Neutrophil (primary cell): Measurements from ENCODE around the gene GPR156.

Source experiments
- H3K27ac ChIP-seq: fragments of 200-600 bp; sonication (generic); 2 replicates; pipeline ENCODE4 v1.5.1; 2016; ENCODE audit warnings: mild to moderate bottlenecking, moderate library complexity
- H3K27me3 ChIP-seq: fragments of 200-600 bp; sonication (generic); 2 replicates; pipeline ENCODE4 v1.6.0; 2016; ENCODE audit warnings: mild to moderate bottlenecking
- H3K36me3 ChIP-seq: fragments of 200-600 bp; sonication (generic); 2 replicates; pipeline ENCODE4 v1.5.1; 2017
- H3K4me1 ChIP-seq, 2 experiments: fragments of 200-600 bp in 1 of 2; sonication (generic) in 1 of 2; 1 replicate in 1 of 2; 2 replicates in 1 of 2; pipeline versions ENCODE4 v1.5.1 to v1.6.1; 2013 to 2016; ENCODE audit warnings: low read depth in 1 of 2, low read length in 1 of 2, mild to moderate bottlenecking in 1 of 2, moderate library complexity in 1 of 2; ENCODE audit not compliant: control insufficient read depth in 1 of 2, insufficient read depth in 1 of 2
- H3K4me3 ChIP-seq, 2 experiments: fragments of 200-600 bp in 1 of 2; sonication (generic) in 1 of 2; 1 replicate in 1 of 2; 2 replicates in 1 of 2; pipeline ENCODE4 v1.5.1; 2013 to 2016; ENCODE audit warnings: low read depth in 1 of 2, low read length in 1 of 2, mild to moderate bottlenecking in 1 of 2, moderate library complexity in 1 of 2
- H3K9me3 ChIP-seq: fragments of 200-600 bp; sonication (generic); 2 replicates; pipeline ENCODE4 v1.5.1; 2016
- TF ChIP-seq, protein P1 (sequence below): fragments of 200-600 bp; sonication (generic); IDR thresholded peaks from 2 replicates; pipeline ENCODE4 v1.5.1; 2016; ENCODE audit warnings: antibody characterized with exemption

The GPR156 gene

DNA sequence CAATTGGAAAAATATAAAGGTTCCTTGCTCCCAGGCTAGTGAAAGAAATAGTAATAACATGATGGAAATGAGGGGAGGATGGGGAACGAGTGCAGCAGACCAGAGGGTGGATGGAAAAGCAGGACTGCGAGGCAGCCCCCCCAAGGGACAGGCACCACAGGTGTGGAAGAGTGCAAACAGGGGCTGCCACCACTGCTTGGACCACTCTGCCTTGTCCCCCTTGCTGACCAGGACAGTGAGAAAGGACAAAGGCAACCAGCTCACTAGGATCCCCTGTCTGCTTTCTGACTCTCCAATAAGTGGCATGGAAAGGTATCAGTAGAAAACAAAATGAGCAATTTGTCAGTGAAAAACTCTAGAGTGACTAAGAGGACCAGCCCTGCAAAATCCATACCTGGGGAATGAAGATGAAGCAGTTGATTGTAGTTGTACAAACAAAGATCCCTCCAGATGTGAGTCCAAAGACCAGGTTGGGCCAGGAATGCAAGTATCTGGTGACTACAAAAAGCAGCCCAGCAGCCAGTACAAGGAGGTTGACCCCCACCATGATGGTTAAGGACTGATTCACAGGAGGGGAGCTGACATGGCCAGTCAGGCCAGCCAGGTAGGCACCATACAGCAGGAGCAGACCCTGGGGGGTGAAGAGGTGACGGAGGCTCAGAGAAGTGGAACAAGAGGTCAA is 104.2 kb downstream of the GPR156 start:
- Histone ChIP-seq H3K4me1 (peaks cover 0 to 7% of the 10 kb centered on the region in 2 experiments), H3K9me3 (no peaks in the 10 kb centered on the region), H3K27ac (no peak overlapping the region), H3K36me3 (no peaks in the 10 kb centered on the region), H3K4me3 (no peak overlapping the region), H3K27me3 (no peaks in the 10 kb centered on the region)
- TF ChIP-seq, protein P1, sequence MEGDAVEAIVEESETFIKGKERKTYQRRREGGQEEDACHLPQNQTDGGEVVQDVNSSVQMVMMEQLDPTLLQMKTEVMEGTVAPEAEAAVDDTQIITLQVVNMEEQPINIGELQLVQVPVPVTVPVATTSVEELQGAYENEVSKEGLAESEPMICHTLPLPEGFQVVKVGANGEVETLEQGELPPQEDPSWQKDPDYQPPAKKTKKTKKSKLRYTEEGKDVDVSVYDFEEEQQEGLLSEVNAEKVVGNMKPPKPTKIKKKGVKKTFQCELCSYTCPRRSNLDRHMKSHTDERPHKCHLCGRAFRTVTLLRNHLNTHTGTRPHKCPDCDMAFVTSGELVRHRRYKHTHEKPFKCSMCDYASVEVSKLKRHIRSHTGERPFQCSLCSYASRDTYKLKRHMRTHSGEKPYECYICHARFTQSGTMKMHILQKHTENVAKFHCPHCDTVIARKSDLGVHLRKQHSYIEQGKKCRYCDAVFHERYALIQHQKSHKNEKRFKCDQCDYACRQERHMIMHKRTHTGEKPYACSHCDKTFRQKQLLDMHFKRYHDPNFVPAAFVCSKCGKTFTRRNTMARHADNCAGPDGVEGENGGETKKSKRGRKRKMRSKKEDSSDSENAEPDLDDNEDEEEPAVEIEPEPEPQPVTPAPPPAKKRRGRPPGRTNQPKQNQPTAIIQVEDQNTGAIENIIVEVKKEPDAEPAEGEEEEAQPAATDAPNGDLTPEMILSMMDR: no peak

DNA sequence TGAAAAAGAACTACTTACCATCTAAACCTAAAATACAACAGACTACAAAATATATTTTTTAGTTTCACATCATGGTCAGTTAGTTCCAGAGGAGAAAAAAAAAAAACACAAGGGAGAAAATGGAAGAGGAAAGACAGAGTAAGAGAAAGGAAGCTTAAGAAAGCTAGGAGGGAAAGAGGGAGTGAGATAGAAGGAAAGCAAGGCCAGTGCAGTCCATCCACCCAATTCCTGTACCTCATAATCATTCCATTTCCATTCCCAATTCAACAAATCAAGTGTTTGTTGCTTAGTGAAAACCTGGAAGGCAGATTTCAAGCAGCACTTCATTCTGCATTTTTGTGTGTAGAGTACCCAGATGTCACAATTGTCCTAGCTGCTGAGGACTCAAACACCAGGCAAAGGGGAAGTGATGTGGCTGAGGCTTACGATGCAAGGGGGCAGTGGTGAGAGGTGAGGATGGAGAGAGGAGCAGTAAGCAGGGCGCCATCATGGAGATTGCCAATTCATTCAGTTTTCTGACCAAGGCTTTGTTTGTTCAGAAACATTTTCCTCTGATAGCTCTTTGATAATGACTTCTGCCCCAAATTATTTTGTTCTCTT is 107.2 kb downstream of the GPR156 start:
- Histone ChIP-seq H3K27me3 (no peaks in the 10 kb centered on the region), H3K27ac (no peak overlapping the region), H3K36me3 (no peaks in the 10 kb centered on the region), H3K4me1 (peaks cover 0 to 7% of the 10 kb centered on the region in 2 experiments), H3K9me3 (no peaks in the 10 kb centered on the region), H3K4me3 (no peak overlapping the region)
- TF ChIP-seq, protein P1: no peak

DNA sequence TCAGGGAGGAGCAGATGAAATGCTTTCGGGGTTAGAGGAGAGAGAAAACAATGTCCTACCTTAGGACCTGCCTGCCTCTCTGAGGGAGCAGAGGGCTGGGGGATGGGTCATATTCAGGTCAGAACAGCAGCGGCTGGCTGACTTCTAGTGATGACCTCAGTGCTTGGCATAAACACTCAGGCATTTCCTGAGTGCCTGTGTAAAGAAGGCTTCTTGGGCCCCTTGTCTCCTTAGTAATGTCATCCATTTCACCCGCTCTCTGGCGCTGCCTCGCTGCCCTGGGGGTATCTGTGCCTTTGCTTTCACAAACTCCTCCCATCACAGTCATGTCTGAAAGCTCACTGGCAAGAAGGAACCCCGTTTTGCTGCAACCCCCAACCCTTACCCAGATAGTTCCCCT is 107.9 kb downstream of the GPR156 start:
- H3K27ac ChIP-seq: no peak overlapping the region
- H3K4me3 ChIP-seq: no peak overlapping the region
- no peaks in the 10 kb centered on the region for H3K36me3 ChIP-seq

DNA sequence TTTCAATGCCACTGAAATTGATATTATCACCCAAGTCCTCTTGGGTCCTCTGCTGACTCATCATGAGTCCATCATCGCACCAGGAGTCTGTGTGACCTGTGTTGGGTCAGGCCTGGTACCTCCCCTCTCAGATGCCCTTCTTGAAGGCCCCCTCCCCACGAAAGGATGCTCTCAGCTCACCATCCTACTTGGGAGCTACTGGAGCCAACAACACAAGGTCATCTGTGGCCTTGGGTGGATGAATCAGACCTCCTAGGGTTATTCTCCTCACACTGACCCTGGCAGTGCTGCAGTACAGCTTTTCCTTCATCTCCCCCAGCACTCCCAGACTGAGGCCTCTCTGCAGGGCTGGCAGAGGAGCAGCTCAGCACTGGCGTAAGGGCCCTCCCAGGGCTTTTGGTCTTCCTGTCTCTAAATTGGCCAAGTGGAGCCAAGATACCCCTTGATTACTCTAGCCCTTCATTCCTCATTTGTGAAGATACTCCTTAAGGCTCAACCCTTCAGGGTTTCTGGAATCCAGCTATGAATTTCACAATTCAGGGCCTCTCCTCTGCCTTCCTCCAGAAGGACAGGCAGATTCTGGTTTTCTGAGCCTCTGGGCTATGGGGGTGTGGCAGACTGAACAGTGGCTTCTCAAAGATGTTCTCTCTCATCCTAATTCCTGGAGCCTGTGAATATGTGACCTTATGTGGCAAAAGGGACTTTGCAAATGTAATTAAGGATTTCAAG is 110.0 kb downstream of the GPR156 start:
- H3K36me3 ChIP-seq: no peaks in the 10 kb centered on the region
- TF ChIP-seq, protein P1: no peak
- no peak overlapping the region for H3K4me3 ChIP-seq
- no peaks in the 10 kb centered on the region for H3K27me3 ChIP-seq
- no peaks in the 10 kb centered on the region for H3K9me3 ChIP-seq
- peaks cover 0 to 7% of the 10 kb centered on the region in 2 experiments for H3K4me1 ChIP-seq
- no peak overlapping the region for H3K27ac ChIP-seq

More for the DNA sequence above, 107.9 kb downstream of the GPR156 start:
- H3K27me3 ChIP-seq: no peaks in the 10 kb centered on the region
- H3K4me1 ChIP-seq: peaks cover 0 to 7% of the 10 kb centered on the region in 2 experiments
- H3K9me3 ChIP-seq: no peaks in the 10 kb centered on the region
- TF ChIP-seq, protein P1: no peak

DNA sequence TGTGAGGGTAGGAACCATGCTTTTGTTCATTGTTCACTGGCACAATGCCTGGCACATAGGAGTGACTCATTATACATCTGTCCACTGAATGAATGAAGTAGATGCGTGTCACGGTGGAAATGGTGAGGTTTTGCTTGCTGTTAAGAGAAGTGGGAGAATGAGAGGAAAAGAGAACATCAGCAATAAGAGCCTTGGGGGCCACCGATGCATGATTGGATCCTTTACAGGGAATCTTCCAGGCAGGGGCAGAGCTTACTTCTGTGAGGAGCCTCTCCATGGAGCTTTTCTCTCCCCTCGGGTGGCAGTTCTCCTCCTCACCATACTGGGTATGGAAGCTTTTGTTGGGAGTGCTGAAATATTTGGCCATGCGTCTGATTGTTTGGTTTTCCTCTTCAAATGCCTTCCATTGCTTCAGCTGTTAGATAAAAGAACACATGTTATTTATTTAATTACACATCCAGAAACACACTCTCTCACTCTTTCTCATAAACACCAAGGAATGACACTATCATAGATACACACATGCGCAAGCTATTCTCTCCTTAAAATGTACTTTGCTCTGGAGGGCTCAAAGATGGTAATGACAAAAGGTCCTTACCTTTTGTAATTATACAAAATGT is 111.9 kb downstream of the GPR156 start:
- no peak overlapping the region for H3K27ac ChIP-seq
- TF ChIP-seq, protein P1: no peak
- peaks cover 0 to 7% of the 10 kb centered on the region in 2 experiments for H3K4me1 ChIP-seq
- H3K4me3 ChIP-seq: no peak overlapping the region
- no peaks in the 10 kb centered on the region for H3K9me3 ChIP-seq
- no peaks in the 10 kb centered on the region for H3K36me3 ChIP-seq
- no peaks in the 10 kb centered on the region for H3K27me3 ChIP-seq
